Measurements from ENCODE around the gene NRP2.

The NRP2 gene

GRCh38 chr2:205704127-205704741 lies 21.9 kb downstream of the NRP2 start:
- DNase-seq, result peak in 1 of 58 donors; percentile 13

GRCh38 chr2:205705511-205706349 lies 23.4 kb downstream of the NRP2 start:
- no peak for DNase-seq

GRCh38 chr2:205706769-205707381 lies 24.6 kb downstream of the NRP2 start:
- DNase-seq, result peak in 21 of 58 donors; percentile 11 to 79 (median 42)

- no peak for DNase-seq
These were observed 25.9 kb downstream of the NRP2 start for GRCh38 chr2:205708231-205708631.

GRCh38 chr2:205709319-205709718 lies 27.0 kb downstream of the NRP2 start:
- no peak for DNase-seq

- DNase-seq, result no peak
These were observed 30.2 kb downstream of the NRP2 start for GRCh38 chr2:205712508-205712907.

- DNase-seq, result no peak
These were observed 30.8 kb downstream of the NRP2 start for GRCh38 chr2:205713086-205713485.

GRCh38 chr2:205714058-205714776 lies 31.9 kb downstream of the NRP2 start:
- DNase-seq, result no peak

GRCh38 chr2:205714789-205715720 lies 32.8 kb downstream of the NRP2 start:
- DNase-seq, result no peak

GRCh38 chr2:205715831-205716525 lies 33.7 kb downstream of the NRP2 start:
- DNase-seq, result no peak

- no peak for DNase-seq
These were observed 35.0 kb downstream of the NRP2 start for GRCh38 chr2:205717175-205717846.

- no peak for DNase-seq
These were observed 35.7 kb downstream of the NRP2 start for GRCh38 chr2:205717999-205718398.

GRCh38 chr2:205719847-205720246 lies 37.5 kb downstream of the NRP2 start:
- DNase-seq, result no peak

- DNase-seq, result no peak
These were observed 38.2 kb downstream of the NRP2 start for GRCh38 chr2:205720451-205720902.

- no peak for DNase-seq
These were observed 38.8 kb downstream of the NRP2 start for GRCh38 chr2:205721057-205721449.

- no peak for DNase-seq
These were observed 40.1 kb downstream of the NRP2 start for GRCh38 chr2:205722283-205722918.

- DNase-seq, result no peak
These were observed 40.9 kb downstream of the NRP2 start for GRCh38 chr2:205723179-205723578.

- DNase-seq, result no peak
These were observed 42.8 kb downstream of the NRP2 start for GRCh38 chr2:205725059-205725458.

GRCh38 chr2:205726506-205726905 lies 44.2 kb downstream of the NRP2 start:
- DNase-seq, result no peak

Measured in anterior cingulate cortex (tissue), 58 donors.